NT2/D1 (cell line): ENCODE data around the gene EIF3B.

Experiments used
- SUZ12 ChIP-seq: IDR thresholded peaks from 2 replicates; pipeline ENCODE4 v1.6.1; 2011; ENCODE audit not compliant: insufficient read length, insufficient read depth; ENCODE audit errors: extremely low read depth
- YY1 ChIP-seq: IDR thresholded peaks from 2 replicates; pipeline ENCODE4 v1.6.1; 2011; ENCODE audit not compliant: insufficient read length, insufficient read depth

DNA sequence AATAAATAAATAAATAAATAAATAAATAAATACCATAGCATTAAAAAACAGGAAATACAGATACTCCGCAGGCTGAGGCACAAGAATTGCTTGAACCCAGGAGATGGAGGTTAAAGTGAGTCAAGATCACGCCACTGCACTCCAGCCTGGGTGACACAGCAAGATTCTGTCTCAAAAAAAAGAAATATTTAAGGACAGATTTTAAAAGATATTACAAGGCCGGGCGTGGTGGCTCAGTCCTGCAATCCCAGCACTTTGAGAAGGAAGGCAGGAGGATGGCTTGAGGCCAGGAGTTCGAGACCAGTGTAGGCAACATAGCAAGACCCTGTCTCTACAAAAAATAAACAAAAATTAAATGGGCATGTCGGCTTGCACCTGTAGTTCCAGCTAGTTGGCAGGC is 22.9 kb upstream of the EIF3B start:
- TF ChIP-seq YY1 (no peak), SUZ12 (no peak)
